HG03159 (cell line): ENCODE results near the gene ACADL.
A peak's percentile ranks its signal among the peaks of the same experiment; 100 is the strongest.

Source experiments
- ATAC-seq: cut with Tn5 transposase; IDR thresholded peaks from one replicate; pipeline ENCODE4 v1.9.1; 2021; ENCODE audit warnings: mild to moderate bottlenecking, moderate library complexity; ENCODE audit not compliant: unreplicated experiment

The ACADL gene

DNA sequence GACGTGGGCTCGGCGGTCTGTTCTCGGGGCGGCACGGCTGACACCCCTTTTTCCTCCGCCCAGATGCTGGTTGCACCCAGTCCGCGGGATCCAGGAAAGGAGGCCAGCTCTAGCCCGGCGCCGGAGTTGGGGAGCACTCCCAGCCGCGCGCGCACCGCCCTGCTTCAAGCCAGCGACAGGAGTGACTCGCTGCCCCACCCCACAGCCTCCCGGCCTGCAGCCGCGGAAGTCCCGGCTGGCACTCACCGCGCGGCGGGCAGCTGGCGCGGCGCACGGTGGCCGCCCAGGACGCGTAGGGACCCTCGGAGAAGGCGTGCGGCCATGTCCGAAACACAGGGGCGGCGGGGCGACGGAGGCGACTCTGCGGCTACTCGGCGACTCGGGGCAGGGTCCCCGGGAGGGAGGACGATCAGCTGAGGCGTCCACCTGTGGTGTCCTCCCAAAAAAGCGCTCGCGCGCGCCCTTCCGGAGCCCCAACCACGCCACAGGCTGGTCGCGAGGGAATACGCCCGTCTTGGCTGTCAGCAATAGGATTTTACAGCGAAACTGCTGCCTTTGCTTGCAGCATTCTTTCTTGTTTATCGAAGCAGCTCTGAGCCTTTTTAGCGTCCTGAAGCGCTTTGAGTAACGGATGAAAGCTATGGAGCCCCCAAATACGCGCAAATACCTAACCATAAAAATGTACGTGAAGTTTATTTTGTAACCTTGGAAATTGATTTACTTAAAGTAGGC, at the start of gene ACADL:
Gene ACADL (minus strand): TSS at position 507 of the 732 bp plus-strand sequence. CDS start 184 bp downstream, at position 323.
- ATAC-seq = peak; percentile 44

DNA sequence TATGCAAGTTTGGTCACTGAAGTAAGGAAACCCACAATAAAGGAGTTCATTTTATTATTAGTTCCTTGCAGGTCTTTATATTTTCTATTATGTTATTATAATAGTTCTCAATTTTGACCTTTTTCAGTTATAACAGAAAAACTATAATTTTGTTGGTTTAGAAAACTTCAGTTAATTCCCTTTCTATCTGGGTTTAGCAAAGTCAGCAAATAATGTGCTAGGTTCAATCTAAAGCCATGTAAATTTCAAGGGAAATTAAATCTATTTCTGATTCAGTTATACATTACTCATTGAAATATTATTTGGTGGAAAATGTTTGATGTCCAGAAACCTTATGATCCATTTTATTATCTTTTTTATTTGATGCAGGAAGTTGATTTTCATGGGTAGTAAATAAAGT, 46.1 kb upstream of the ACADL start:
- no peak for ATAC-seq

- ATAC-seq = no peak
Measured at GRCh38 chr2:210269148-210269547, 43.9 kb upstream of the ACADL start.

DNA sequence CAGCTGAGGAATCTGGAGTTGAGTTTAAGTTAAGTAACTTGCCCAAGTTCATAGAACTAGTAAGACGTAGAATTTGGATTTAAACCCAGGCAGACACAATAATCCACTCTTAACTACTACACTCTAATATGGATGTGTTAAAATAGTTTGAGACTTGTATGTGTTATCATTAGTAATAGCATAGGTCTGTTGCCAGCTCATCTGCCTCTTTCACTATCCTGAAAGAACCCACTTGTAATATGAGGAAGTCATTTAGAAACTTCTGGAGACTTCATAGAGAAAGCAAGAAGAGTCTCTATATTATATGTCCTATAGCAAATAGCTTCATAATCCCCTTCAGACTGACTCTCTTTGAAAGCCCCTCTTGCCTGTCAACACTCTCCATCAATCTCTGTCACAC, 43.0 kb upstream of the ACADL start:
- ATAC-seq = no peak

DNA sequence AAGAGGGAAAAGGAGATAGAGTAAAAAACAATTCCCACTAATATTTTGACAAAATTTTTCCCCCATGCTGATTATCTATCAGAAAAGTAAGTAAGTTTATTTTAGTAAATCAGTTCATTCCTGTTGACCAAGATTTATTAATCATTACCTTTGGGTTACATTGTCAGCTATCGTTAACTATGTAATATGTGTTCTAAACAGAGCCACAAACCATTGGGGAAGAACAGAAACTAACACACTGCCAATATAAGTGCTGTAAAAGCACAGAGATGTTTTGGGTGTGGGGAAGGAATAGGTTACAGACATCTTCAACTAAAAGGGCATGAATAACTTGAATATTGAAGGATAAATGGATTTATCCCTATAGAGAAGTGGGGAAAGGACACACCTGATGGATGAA, 42.5 kb upstream of the ACADL start:
- ATAC-seq = peak; percentile 65

GRCh38 chr2:210264282-210264681, 39.0 kb upstream of the ACADL start:
- no peak for ATAC-seq

GRCh38 chr2:210263841-210264240, 38.6 kb upstream of the ACADL start:
- ATAC-seq = no peak

- no peak for ATAC-seq
Measured at GRCh38 chr2:210262036-210262435, 36.8 kb upstream of the ACADL start.

- no peak for ATAC-seq
Measured at GRCh38 chr2:210259687-210260086, 34.4 kb upstream of the ACADL start.

GRCh38 chr2:210252699-210253606, 27.7 kb upstream of the ACADL start:
- no peak for ATAC-seq

- no peak for ATAC-seq
Measured at GRCh38 chr2:210250622-210251021, 25.4 kb upstream of the ACADL start.

DNA sequence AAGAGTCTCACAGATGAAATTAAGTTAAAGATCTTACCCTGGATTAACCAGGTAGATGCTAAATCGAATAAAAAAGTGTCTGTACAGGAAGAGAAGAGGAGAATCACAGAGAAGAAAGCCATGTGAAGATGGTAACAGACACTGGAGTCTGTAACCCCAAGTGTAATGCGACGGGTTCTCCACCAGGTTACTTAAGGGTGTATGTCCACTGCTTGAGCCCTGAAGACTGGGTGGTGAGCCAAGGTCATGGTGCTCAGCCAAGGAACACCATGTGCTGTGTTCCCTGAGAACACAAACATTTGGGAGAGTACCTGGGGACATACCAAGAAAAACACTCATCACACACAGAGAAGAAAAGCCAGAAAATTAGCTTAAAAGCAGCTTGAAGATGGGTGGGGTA, 8.2 kb upstream of the ACADL start:
- no peak for ATAC-seq

DNA sequence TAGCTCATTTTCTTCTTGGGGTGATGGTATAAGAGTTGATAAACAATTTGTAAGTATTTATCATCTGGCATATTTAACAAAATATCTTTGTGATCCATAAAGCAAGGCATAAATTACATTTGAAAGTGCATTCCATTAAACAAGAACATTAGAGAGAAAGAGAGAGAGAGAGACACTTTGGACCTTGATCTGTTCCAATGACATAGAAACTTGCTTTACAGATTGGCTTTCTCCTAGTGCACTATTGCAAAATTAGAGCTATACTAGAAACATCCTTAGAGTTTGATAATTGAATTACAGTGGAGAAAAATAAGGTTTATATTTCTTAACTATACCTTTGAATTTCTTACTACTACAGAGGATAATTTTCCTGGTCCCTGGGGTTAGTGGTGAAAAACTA, 5.7 kb upstream of the ACADL start:
- ATAC-seq = no peak

DNA sequence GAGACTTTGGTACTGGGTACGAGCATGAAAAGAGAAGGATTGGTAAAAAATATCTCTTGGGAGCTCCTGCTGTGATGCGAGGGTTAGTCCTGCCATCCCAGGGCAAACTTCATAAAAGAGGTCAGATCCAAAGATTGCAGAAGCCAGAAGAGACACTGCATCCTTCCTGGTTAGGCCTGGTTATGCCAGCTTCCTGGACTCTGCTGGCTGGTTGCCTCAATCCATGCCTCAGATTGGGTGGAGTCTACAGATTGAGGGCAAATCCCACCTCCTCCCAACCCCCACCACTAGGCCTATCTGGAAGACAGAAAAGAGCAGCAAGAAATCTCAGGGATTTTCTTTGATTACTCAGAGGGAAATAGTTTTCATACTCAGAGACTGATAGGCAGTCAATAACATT, 5.3 kb upstream of the ACADL start:
- no peak for ATAC-seq

DNA sequence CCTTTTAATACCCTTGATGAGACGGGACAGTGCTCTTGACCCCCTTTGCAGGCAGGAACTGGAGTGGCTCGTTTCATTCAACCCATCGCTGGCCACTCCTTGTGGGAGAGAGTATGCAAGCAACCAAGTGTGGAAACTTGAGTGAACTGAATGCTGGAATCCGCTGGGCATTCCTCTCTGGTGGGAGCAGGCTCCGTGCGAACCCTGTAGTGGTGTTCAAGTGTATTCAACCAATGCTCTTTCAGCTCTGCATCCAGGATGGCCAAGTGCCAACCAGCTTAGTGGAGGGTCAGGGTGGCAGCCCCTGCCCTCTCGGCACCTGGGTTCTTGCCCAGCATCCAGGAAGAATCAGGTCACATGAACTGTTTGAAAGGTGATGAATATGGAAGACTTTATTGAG, 3.3 kb upstream of the ACADL start:
- no peak for ATAC-seq

GRCh38 chr2:210227290-210228088, 2.2 kb upstream of the ACADL start:
- no peak for ATAC-seq

DNA sequence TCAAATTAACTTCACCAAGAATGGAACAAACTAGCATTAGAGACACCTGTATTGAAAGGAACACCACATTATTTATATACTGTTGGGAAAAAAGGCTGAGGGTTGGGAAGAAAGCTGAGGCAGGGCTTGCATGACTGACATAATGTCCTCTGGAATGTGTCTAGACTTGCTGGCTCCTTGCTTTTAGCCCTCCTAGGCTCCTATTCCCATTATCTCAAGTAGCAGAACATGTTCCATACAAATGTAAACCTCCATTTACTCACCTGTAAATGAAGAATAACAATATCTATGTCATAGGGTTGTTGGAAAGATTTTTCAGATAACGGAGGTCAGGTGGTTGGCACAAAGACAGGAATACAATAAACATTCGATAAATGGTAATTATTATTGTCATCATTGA, 976 bp upstream of the ACADL start:
- no peak for ATAC-seq

- no peak for ATAC-seq
Measured at GRCh38 chr2:210224591-210224940, 681 bp downstream of the ACADL start.

GRCh38 chr2:210215120-210215519, 10.1 kb downstream of the ACADL start:
- no peak for ATAC-seq

- ATAC-seq = no peak
Measured at GRCh38 chr2:210210185-210210584, 15.1 kb downstream of the ACADL start.

DNA sequence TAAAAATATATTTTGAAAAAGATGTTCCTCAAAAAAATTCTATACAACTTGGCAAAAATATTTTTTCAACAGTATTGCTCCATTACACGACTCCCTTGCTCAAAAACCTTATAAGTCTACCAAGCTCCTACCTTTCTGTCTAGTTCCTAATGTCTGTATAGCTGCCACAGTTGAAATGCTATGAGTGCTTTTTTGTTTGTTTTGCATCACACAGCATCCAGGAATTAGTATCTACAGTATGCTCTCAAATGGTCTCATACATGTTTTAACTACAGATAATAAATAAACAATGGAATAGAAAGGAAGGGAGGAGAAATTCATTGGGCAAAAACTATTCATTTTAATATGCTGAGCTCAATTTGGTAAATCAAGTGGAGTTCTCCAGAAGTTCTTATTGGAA, 17.3 kb downstream of the ACADL start:
- ATAC-seq = no peak
